Measurements from ENCODE around the gene CEACAM1. TPM values are rescaled to one million over a fixed set of nuclear protein-coding genes. Genes with fewer than 3 reads are reported as not detected.

The CEACAM1 gene
- total RNA-seq, 1 experiment from 2014 or later: 1.5 TPM

DNA sequence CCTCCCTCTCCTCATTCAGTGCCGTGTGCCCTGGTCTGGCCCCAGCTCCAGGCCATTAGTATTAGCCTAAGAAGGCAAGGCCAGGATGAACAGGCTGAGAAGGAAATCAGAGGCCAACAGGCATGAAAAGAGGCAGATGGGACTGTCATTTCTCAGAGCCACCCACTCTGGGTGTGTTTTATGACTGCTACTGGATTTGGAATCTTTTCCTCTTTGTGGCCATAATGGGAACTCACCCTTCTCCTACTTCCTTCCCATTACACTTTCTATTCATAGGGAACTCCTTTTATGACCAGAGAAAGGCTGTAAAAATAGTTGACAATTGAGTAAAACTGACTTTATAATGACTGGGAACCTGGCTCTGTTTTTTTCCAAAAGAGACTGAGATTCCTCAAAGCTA is 48.7 kb upstream of the CEACAM1 start:
- H3K36me3 Mint-ChIP-seq (ENCODE audit: insufficient read depth in 1 of 3, low read depth in 3 of 3): no peaks in the 10 kb centered on the region
- no peak overlapping the region for H2AFZ ChIP-seq (ENCODE audit: low read length)
- H2BK5ac ChIP-seq (ENCODE audit: insufficient read length, low read length): no peak overlapping the region
- DNase-seq: no peak
- no peak overlapping the region for H3K14ac ChIP-seq (ENCODE audit: insufficient read depth, low read length)
- no peak overlapping the region for H4K8ac ChIP-seq (replicated peaks; ENCODE audit: insufficient read length, low read depth, low read length)
- no peak overlapping the region for H2BK20ac ChIP-seq (ENCODE audit: low read depth, low read length, poor library complexity, severe bottlenecking)
- no peak overlapping the region for H3K18ac ChIP-seq (ENCODE audit: insufficient read length, low read depth, low read length)
- H3K4me2 ChIP-seq (ENCODE audit: insufficient read depth, insufficient read length, low read length): no peak overlapping the region
- H3K9ac ChIP-seq (ENCODE audit: extremely low read depth, insufficient read length, low read length): no peak overlapping the region
- no peak overlapping the region for H2BK15ac ChIP-seq (ENCODE audit: low read depth, low read length)
- no peak overlapping the region for H3K27ac ChIP-seq (ENCODE audit: insufficient read length, low read depth, low read length)
- H4K91ac ChIP-seq (ENCODE audit: insufficient read length, low read depth, low read length): no peak overlapping the region
- no peak overlapping the region for H3K23ac ChIP-seq (ENCODE audit: insufficient read length, low read depth, low read length)
- no peak overlapping the region for H3T11ph ChIP-seq (ENCODE audit: low read length)
- H3K27me3 Mint-ChIP-seq (ENCODE audit: low read depth): peaks cover 22% of the 10 kb centered on the region
- H3K27me3 ChIP-seq (ENCODE audit: insufficient read depth, low read length): no peaks in the 10 kb centered on the region
- no peak overlapping the region for H2AK5ac ChIP-seq (ENCODE audit: insufficient read length, low read length)
- no peak overlapping the region for H2BK12ac ChIP-seq (ENCODE audit: insufficient read length, low read depth, low read length)
- H3K23me2 ChIP-seq (ENCODE audit: insufficient read length, low read depth, low read length, poor library complexity, severe bottlenecking): no peaks in the 10 kb centered on the region
- no peaks in the 10 kb centered on the region for H3K79me1 ChIP-seq (ENCODE audit: insufficient read depth, low read depth, low read length, poor library complexity, severe bottlenecking)
- H3K4ac ChIP-seq (ENCODE audit: low read depth, low read length): no peak overlapping the region
- no peak overlapping the region for H2BK120ac ChIP-seq (ENCODE audit: low read depth, low read length, poor library complexity, severe bottlenecking)
- peaks cover 0 to 10% of the 10 kb centered on the region in 2 experiments; a peak in 2 of 4 replicates for H3K4me1 Mint-ChIP-seq
- H3K4me1 ChIP-seq (ENCODE audit: insufficient read depth, low read length): no peaks in the 10 kb centered on the region
- no peak overlapping the region for H4K5ac ChIP-seq (ENCODE audit: insufficient read length, low read depth, low read length)
- H3K56ac ChIP-seq (ENCODE audit: insufficient read length, low read depth, low read length): no peak overlapping the region
- H3K4me3 Mint-ChIP-seq: no peak overlapping the region
- no peak for TF ChIP-seq CTCF (conservative IDR thresholded peaks at IDR 0.05)
- no peak overlapping the region for H3K27ac Mint-ChIP-seq
- no peaks in the 10 kb centered on the region for H4K20me1 ChIP-seq (ENCODE audit: control insufficient read depth, insufficient read depth, insufficient read length)
- no CpG with 5 or more reads among the region's 1 CpG for WGBS (ENCODE audit: extremely low coverage, insufficient read length, low lambda C conversion rate)
- no peaks in the 10 kb centered on the region for H3K79me2 ChIP-seq (ENCODE audit: insufficient read depth, low read length)
- H3K9me3 Mint-ChIP-seq: peaks cover 0 to 75% of the 10 kb centered on the region in 2 experiments; a peak in 3 of 5 replicates
- no peaks in the 10 kb centered on the region for H3K9me3 ChIP-seq (ENCODE audit: control insufficient read depth, low read depth, low read length)
